K562 (cell line): ENCODE results near the gene ANK2. TPM values are rescaled to one million over a fixed set of nuclear protein-coding genes. Genes with fewer than 3 reads are reported as not detected.

ENCODE experiments used
- ATAC-seq: fragments of 200-7000 bp; cut with Tn5 transposase; 3 replicates; pipeline ENCODE4 v1.9.1; 2020; ENCODE audit warnings: moderate library complexity
- BruUV-seq: library from RNA; stranded (reverse); fragments of 400-500 nt; replicated peaks from 2 replicates; lab custom pipeline; 2021; lab: Mats Ljungman, UMichigan
- CTCF ChIA-PET: fragments of 300-600 bp; formaldehyde crosslinking; extraction: SDS; loops from one replicate; lab custom pipeline; 2021; ENCODE audit warnings: low intra/inter-chr PET ratio; lab: Yijun Ruan, JAX
- POLR2A ChIA-PET: fragments of 300-600, 350-650 bp; sonication (Branson Sonifier 250); formaldehyde crosslinking; extraction: SDS; loops from one replicate; lab custom pipeline; 2021; ENCODE audit warnings: antibody characterized with exemption, inconsistent platforms; lab: Yijun Ruan, JAX
- DNase-seq, 4 experiments: peaks; one replicate each; pipeline versions ENCODE4 v3.0.0 to v3.0.0-alpha.2; 2011 to 2018; ENCODE audit warnings: low spot score in 3 of 4, mixed read lengths in 3 of 4; ENCODE audit errors: extremely low read depth in 1 of 4
- FAIRE-seq: peaks from 2 replicates; lab custom pipeline; 2011; peaks lifted over from hg19 to GRCh38; lab: Jason Lieb, UNC
- H2AFZ ChIP-seq: 2 replicates; pipeline ENCODE4 v1.6.0; 2011; ENCODE audit warnings: low read depth, low read length, control low read depth, inconsistent platforms
- H3K27ac ChIP-seq: fragments of 200-600 bp; 3 replicates; pipeline ENCODE4 v1.8.0; 2011; ENCODE audit warnings: low read depth, mild to moderate bottlenecking, control low read depth, inconsistent platforms, low read length, moderate library complexity, mixed read lengths; ENCODE audit errors: extremely low read depth
- H3K27me3 ChIP-seq, 2 experiments: fragments of 300-600 bp in 1 of 2; 2 replicates in 1 of 2; 3 replicates in 1 of 2; pipeline versions ENCODE4 v1.6.0 to v1.8.0; 2011; ENCODE audit warnings: inconsistent platforms in 2 of 2, low read length in 2 of 2, mild to moderate bottlenecking in 1 of 2, mixed read lengths in 1 of 2, moderate library complexity in 1 of 2; ENCODE audit not compliant: control insufficient read depth in 2 of 2, insufficient read depth in 2 of 2
- H3K36me3 ChIP-seq: fragments of 300-600 bp; 3 replicates; pipeline ENCODE4 v1.8.0; 2011; ENCODE audit warnings: mild to moderate bottlenecking, low read length, inconsistent platforms; ENCODE audit not compliant: control insufficient read depth, insufficient read depth
- H3K4me1 ChIP-seq, 2 experiments: fragments of 200-600 bp in 1 of 2; replicated peaks in 1 of 2; 2 replicates in 1 of 2; 3 replicates in 1 of 2; pipeline versions ENCODE4 v1.5.1 to v1.8.0; 2011; ENCODE audit warnings: inconsistent platforms in 2 of 2, low read length in 2 of 2, mild to moderate bottlenecking in 1 of 2, mixed read lengths in 1 of 2, moderate library complexity in 1 of 2; ENCODE audit not compliant: control insufficient read depth in 2 of 2, insufficient read depth in 2 of 2
- H3K4me2 ChIP-seq: 2 replicates; pipeline ENCODE4 v1.6.1; 2011; ENCODE audit warnings: low read length, control low read depth, inconsistent platforms, mixed read lengths; ENCODE audit not compliant: insufficient read depth
- H3K4me3 ChIP-seq: fragments of 200-600 bp; sonication (generic), shearing (Covaris generic); 2 replicates; pipeline ENCODE4 v1.5.1; 2016; ENCODE audit warnings: control low read depth, inconsistent platforms
- H3K79me2 ChIP-seq: fragments of 200-600 bp; 3 replicates; pipeline ENCODE4 v1.8.0; 2011; ENCODE audit warnings: low read length, inconsistent platforms; ENCODE audit not compliant: control insufficient read depth, insufficient read depth
- H3K9ac ChIP-seq, 2 experiments: 2 replicates each; pipeline versions ENCODE4 v1.6.0 to v1.6.1; 2011; ENCODE audit warnings: low read depth in 2 of 2, low read length in 2 of 2, control low read depth in 1 of 2, inconsistent platforms in 1 of 2, mild to moderate bottlenecking in 1 of 2, mixed read lengths in 1 of 2; ENCODE audit not compliant: insufficient read depth in 1 of 2
- H3K9me1 ChIP-seq: one replicate; pipeline ENCODE4 v1.6.0; 2011; ENCODE audit warnings: inconsistent platforms, mild to moderate bottlenecking, low read length, moderate library complexity; ENCODE audit not compliant: control insufficient read depth, insufficient read depth
- H3K9me3 ChIP-seq: replicated peaks from 2 replicates; pipeline ENCODE4 v1.5.1; 2011; ENCODE audit warnings: low read depth, low read length, inconsistent platforms; ENCODE audit not compliant: control insufficient read depth, insufficient read depth
- H4K20me1 ChIP-seq: replicated peaks from 2 replicates; pipeline ENCODE4 v1.6.1; 2011; ENCODE audit warnings: low read length, inconsistent platforms, mixed read lengths; ENCODE audit not compliant: control insufficient read depth, insufficient read depth
- ELK1 ChIP-seq: sonication (generic); formaldehyde crosslinking; IDR thresholded peaks from 2 replicates; pipeline ENCODE4 v1.8.1; 2022; ENCODE audit warnings: missing genetic modification reagents
- GTF2E2 ChIP-seq: fragments of 200-800 bp; sonication (Bioruptor generic); IDR thresholded peaks from 2 replicates; pipeline ENCODE4 v1.6.1; 2016; ENCODE audit warnings: missing genetic modification characterization, missing compliant biosample characterization
- HSF4 ChIP-seq: fragments of 250-450 bp; sonication (Bioruptor Pico); IDR thresholded peaks from 2 replicates; pipeline ENCODE4 v2.1.2; 2022; ENCODE audit warnings: mild to moderate bottlenecking, moderate library complexity, borderline replicate concordance
- MCM5 ChIP-seq: fragments of 450-650 bp; IDR thresholded peaks from 2 replicates; pipeline ENCODE4 v1.6.1; 2016; ENCODE audit warnings: low read depth
- MTA3 ChIP-seq: fragments of 450-650 bp; formaldehyde crosslinking; IDR thresholded peaks from 2 replicates; pipeline ENCODE4 v1.6.1; 2017; ENCODE audit warnings: mild to moderate bottlenecking, borderline replicate concordance
- POLR2AphosphoS5 ChIP-seq: IDR thresholded peaks from 2 replicates; pipeline ENCODE4 v1.6.1; 2011; ENCODE audit warnings: mild to moderate bottlenecking, low read depth, low read length, moderate library complexity; ENCODE audit not compliant: control insufficient read depth, insufficient read depth
- TAF1 ChIP-seq: IDR thresholded peaks from 2 replicates; pipeline ENCODE4 v1.6.1; 2011; ENCODE audit warnings: mild to moderate bottlenecking, low read length, moderate library complexity; ENCODE audit not compliant: insufficient read depth, control insufficient read depth, severe bottlenecking; ENCODE audit errors: extremely low read depth
- TBL1XR1 ChIP-seq, 2 experiments: IDR thresholded peaks; 2 replicates each; pipeline ENCODE4 v1.6.1; 2012; ENCODE audit warnings: improper control_type of control experiment in 2 of 2, low read length in 2 of 2, mild to moderate bottlenecking in 1 of 2
- TFE3 ChIP-seq: fragments of 450-650 bp; formaldehyde crosslinking; IDR thresholded peaks from 2 replicates; pipeline ENCODE4 v1.4.0; 2020; ENCODE audit warnings: mild to moderate bottlenecking, mixed read lengths
- ZNF75A ChIP-seq: fragments of 450-650 bp; formaldehyde crosslinking; IDR thresholded peaks from 2 replicates; pipeline ENCODE4 v1.4.0; 2020; ENCODE audit warnings: mild to moderate bottlenecking
- ZNF77 ChIP-seq: fragments of 250-450 bp; sonication (Bioruptor Pico); IDR thresholded peaks from 2 replicates; pipeline ENCODE4 v1.5.0; 2020
- WGBS: fragments of 100-300 bp; shearing (Covaris generic); methylation state at CpG from one replicate; pipeline ENCODE4 v1.1.6; 2016; ENCODE audit warnings: low coverage, mixed read lengths; ENCODE audit not compliant: insufficient coverage; ENCODE audit errors: missing lambda C conversion rate; 5-methylcytosine and 5-hydroxymethylcytosine counted together
- in situ Hi-C: fragments of 300-500 bp; cut with MboI; formaldehyde crosslinking; loops from 4 replicates; pipeline ENCODE4 v1.15.0; 2018; ENCODE audit warnings: inconsistent platforms, mixed read lengths
- intact Hi-C: fragments of 100-400 bp; cut with micrococcal nuclease; formaldehyde crosslinking; loops from 2 replicates; pipeline ENCODE4 v1.14.2; 2022
- polyA plus RNA-seq, 8 experiments: library from polyadenylated mRNA; depleted of rRNA in 4 of 8; stranded (reverse) in 5 of 8; unstranded in 3 of 8; fragments of >200 nt; fragmentation: Nextera tagmentation in 2 of 8; fragmentation: Illumina TruSeq in 1 of 8; extraction: Ambion mirVana in 2 of 8; extraction: Trizol in 1 of 8; gene quantifications; 2 replicates each; pipeline versions ENCODE4 v1.2.1 to v1.2.3, GENCODE V29; 2011 to 2014; ENCODE audit warnings: inconsistent platforms in 1 of 8, missing spikeins in 1 of 8
- total RNA-seq, 7 experiments: library from RNA; depleted of rRNA in 6 of 7; stranded (reverse); fragments of >200 nt in 6 of 7; fragmentation: Illumina TruSeq in 2 of 7; extraction: Trizol in 2 of 7; gene quantifications; 2 replicates each; pipeline versions ENCODE4 v1.2.1 to v1.2.3, GENCODE V29; 2011 to 2021; ENCODE audit warnings: low replicate concordance in 1 of 7
- TF ChIP-seq, protein P1 (sequence below): fragments of 250-450 bp; sonication (Bioruptor Pico); IDR thresholded peaks from 2 replicates; pipeline ENCODE4 v1.5.0; 2021; ENCODE audit warnings: mild to moderate bottlenecking, moderate library complexity

The ANK2 gene
- total and polyA plus RNA-seq, 9 of the 15 experiments (the other 6 are each of a cell fraction or from before 2014, with no cell fraction given), result 0.07 to 0.24 TPM; not detected in 7

- TF ChIP-seq ZNF75A (CRISPR knock-in tag), result no peak
- no peak for TF ChIP-seq TAF1
- no peak for TF ChIP-seq MTA3
- no peak for TF ChIP-seq ELK1 (CRISPR knock-in tag)
- TF ChIP-seq MCM5, result no peak
Measured at GRCh38 chr4:113159942-113160545, 110.6 kb downstream of the ANK2 start (continued).

GRCh38 chr4:113160548-113160947 lies 111.1 kb downstream of the ANK2 start:
- no peaks in the 10 kb centered on the region for H3K36me3 ChIP-seq
- ChIA-PET CTCF (no interaction called here), POLR2A (no interaction called here)
- H3K9ac ChIP-seq, result no peak overlapping the region
- H3K4me1 ChIP-seq, result no peaks in the 10 kb centered on the region
- H2AFZ ChIP-seq, result no peak overlapping the region
- in situ Hi-C loops, result no loop called here
- intact Hi-C loops, result no loop called here
- ATAC-seq, result no peak
- H3K79me2 ChIP-seq, result no peaks in the 10 kb centered on the region
- no peaks in the 10 kb centered on the region for H3K27me3 ChIP-seq
- TF ChIP-seq ZNF77 (CRISPR knock-in tag), result no peak
- TF ChIP-seq POLR2AphosphoS5, result no peak
- TF ChIP-seq, protein P1, sequence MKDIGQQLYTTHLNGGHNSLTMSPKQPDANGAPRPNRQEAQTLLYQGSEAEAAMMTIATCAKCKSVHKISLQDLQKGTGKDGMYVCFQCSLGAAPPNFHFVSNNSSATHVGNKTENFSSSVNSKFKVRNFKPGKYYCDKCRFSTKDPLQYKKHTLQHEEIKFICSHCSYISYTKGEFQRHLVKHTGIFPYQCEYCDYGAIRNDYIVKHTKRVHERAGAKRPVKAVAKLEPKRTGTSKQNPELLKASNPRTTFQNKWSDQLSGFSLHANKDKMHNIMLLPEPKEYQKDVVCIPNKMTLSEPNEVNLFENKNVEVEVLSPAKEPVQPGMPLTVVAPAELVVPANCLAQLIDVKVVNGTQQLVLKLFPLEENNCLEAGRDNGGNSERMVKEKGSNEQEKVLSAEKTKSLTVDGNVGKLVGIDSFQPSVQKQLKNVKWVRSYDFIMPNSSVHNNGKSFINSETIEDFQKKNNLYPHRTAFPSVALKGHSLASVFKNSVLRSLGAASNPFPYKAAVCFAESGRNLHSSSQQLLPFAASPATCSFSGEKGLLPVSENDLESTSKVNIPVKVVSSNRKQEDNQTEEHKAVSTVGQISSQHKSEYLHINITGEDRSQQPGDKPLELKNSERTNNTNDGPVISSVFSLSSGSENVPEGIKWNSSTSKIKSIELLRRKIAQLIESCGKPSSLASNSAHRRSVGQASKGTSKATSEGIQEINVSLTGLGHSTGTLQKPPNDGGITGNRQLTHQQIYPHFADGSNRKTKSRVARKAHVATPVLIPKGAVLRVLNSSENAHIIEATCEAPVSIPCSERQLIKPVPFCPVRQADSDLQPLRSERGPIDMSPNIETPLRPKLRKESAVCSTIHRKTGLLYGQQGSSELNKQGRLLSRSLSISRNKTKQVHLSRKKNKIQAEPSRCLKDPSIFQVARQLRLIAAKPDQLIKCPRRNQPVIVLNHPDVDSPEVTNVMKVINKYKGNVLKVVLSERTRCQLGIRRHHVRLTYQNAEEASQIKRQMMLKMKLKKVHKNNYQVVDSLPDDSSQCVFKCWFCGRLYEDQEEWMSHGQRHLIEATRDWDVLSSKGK (CRISPR knock-in tag), result no peak
- TF ChIP-seq HSF4 (CRISPR knock-in tag), result no peak
- TF ChIP-seq TBL1XR1 (IDR thresholded peaks at IDR 0.05; ENCODE audit: low read length in 2 of 2), result no peak
- TF ChIP-seq TFE3, result no peak
- TF ChIP-seq GTF2E2 (tag), result no peak
- H3K9me1 ChIP-seq, result no peaks in the 10 kb centered on the region
- no peak overlapping the region for H3K4me3 ChIP-seq
- no TSS peak for BruUV-seq
- no peak overlapping the region for H3K4me2 ChIP-seq
- no peak for DNase-seq
- H4K20me1 ChIP-seq, result no peaks in the 10 kb centered on the region
- WGBS, result 0% methylated on average over 3 of the region's 3 CpGs
- FAIRE-seq, result no peak
- no peak overlapping the region for H3K27ac ChIP-seq
- no peaks in the 10 kb centered on the region for H3K9me3 ChIP-seq
